HL-60 (cell line): ENCODE results near the gene GRIP2.

Source experiments
- CTCF ChIP-seq: IDR thresholded peaks from one replicate; pipeline ENCODE4 v1.5.1; 2011; ENCODE audit warnings: low read length, control low read depth, inconsistent platforms; ENCODE audit not compliant: insufficient read depth
- GABPA ChIP-seq: IDR thresholded peaks from 2 replicates; pipeline ENCODE4 v1.6.1; 2012; ENCODE audit warnings: low read depth
- POLR2AphosphoS5 ChIP-seq: IDR thresholded peaks from 2 replicates; pipeline ENCODE4 v1.6.1; 2012; ENCODE audit warnings: low read depth
- REST ChIP-seq: IDR thresholded peaks from 2 replicates; pipeline ENCODE4 v1.6.1; 2012; ENCODE audit warnings: low read depth; ENCODE audit not compliant: insufficient replicate concordance
- SPI1 ChIP-seq: IDR thresholded peaks from 2 replicates; pipeline ENCODE4 v1.6.1; 2012; ENCODE audit warnings: low read depth, mild to moderate bottlenecking, borderline replicate concordance

GRCh38 chr3:14546041-14546440 is 5.9 kb upstream of the GRIP2 start:
- TF ChIP-seq CTCF (no peak), POLR2AphosphoS5 (no peak), GABPA (no peak), REST (no peak), SPI1 (no peak)
